Measurements from ENCODE around the gene UHMK1.
"Not testable (repeated sequence)": the region's sequence is repeated elsewhere in the genome, so short reads cannot be mapped to it uniquely, and the experiment has no call there.

UHMK1 gene

DNA sequence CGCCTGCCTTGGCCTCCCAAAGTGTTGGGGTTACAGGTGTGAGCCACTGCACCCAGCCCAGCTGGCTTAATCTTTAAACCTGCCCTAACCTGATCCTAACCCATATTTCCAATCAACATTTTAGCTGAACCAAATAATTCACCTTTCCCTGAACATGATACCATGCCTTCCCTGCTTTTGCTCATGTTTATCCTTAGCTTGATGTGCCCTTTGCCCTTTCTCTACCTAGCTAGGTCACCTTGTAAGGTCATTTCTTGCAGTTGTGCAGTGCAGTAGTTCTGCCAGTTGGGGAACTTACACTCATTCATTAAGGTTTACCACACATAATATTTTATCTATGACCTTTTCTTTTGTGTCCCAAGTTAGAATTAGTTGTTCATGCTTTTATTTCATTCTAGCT, 69.3 kb downstream of the UHMK1 start:
- Histone ChIP-seq H3K9me3 (ENCODE audit: control insufficient read depth, insufficient read depth, low read length) (no peaks in the 10 kb centered on the region), H3K36me3 (ENCODE audit: insufficient read depth, low read length) (no peaks in the 10 kb centered on the region; the same call in 1 of the 2 replicates), H3K4me1 (ENCODE audit: insufficient read depth, low read length) (no peaks in the 10 kb centered on the region), H3K9ac (ENCODE audit: low read depth, low read length) (no peak overlapping the region)

GRCh38 chr1:162568802-162569201, 71.2 kb downstream of the UHMK1 start:
- H3K9ac ChIP-seq (ENCODE audit: low read depth, low read length), result no peak overlapping the region
- H3K4me1 ChIP-seq (ENCODE audit: insufficient read depth, low read length), result no peaks in the 10 kb centered on the region
- H3K36me3 ChIP-seq (ENCODE audit: insufficient read depth, low read length), result no peaks in the 10 kb centered on the region; the same call in 1 of the 2 replicates
- no peaks in the 10 kb centered on the region for H3K9me3 ChIP-seq (ENCODE audit: control insufficient read depth, insufficient read depth, low read length)

DNA sequence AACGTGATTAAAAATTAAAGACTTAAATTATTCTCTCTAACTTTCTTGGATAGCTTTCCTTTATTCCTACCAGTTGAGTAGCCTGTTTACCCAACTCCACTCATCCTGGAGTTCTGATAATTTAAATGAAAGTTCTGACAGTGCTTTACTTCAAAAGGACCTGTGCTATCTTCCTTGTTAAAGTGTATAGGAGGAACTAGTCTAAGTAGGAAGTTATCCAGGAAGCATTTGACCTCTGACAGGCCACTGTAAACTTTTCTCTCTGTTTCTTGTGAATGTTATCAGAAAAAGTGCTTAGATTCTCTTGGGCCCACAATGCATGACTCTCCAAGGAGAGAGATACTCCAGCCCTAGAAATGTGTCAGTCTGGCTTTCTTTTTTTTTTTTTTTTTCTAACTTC, 73.1 kb downstream of the UHMK1 start:
- H3K36me3 ChIP-seq (ENCODE audit: insufficient read depth, low read length), result no peaks in the 10 kb centered on the region; the same call in 1 of the 2 replicates
- no peaks in the 10 kb centered on the region for H3K9me3 ChIP-seq (ENCODE audit: control insufficient read depth, insufficient read depth, low read length)

DNA sequence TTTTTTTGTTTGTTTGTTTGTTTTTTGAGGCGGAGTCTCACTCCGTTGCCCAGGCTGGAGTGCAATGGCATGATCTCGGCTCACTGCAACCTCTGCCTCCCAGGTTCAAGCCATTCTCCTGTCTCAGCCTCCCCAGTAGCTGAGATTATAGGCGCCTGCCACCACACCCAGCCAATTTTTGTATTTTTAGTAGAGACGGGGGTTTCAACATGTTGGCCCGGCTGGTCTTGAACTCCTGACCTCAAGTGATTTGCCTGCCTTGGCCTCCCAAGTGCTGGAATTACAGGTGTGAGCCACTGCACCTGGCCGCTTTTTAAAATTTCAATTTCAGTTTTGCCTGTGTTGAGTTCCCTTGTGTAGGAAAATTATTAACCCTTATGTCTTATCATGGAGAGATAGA, 73.5 kb downstream of the UHMK1 start:
- not testable (repeated sequence) for H3K9me3 ChIP-seq (ENCODE audit: control insufficient read depth, insufficient read depth, low read length); H3K4me1 ChIP-seq (ENCODE audit: insufficient read depth, low read length); H3K9ac ChIP-seq (ENCODE audit: low read depth, low read length); H3K36me3 ChIP-seq (ENCODE audit: insufficient read depth, low read length)

More for the DNA sequence above, 73.1 kb downstream of the UHMK1 start:
- H3K9ac ChIP-seq (ENCODE audit: low read depth, low read length), result no peak overlapping the region
- H3K4me1 ChIP-seq (ENCODE audit: insufficient read depth, low read length), result no peaks in the 10 kb centered on the region

DNA sequence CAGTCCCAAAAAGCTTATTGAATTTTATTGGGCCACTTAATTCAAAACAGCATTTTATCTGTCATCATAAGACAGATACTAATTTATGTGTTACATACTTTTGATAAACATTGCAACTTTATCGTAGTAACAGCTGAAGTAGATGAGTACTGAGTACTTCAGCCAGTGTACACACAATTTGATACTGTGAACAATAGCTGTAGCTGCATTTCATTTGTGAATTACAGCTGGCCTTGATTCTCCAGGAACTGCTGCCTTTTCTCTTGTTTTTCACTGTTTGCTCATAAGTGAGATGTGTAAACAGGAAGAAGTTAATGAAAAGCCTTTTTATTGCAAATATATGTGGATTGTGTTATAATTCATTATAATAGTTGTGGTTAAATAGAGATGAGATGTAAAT, 74.1 kb downstream of the UHMK1 start:
- Histone ChIP-seq H3K9me3 (ENCODE audit: control insufficient read depth, insufficient read depth, low read length) (no peaks in the 10 kb centered on the region), H3K4me1 (ENCODE audit: insufficient read depth, low read length) (no peaks in the 10 kb centered on the region), H3K9ac (ENCODE audit: low read depth, low read length) (no peak overlapping the region), H3K36me3 (ENCODE audit: insufficient read depth, low read length) (no peaks in the 10 kb centered on the region; the same call in 1 of the 2 replicates)

- no peaks in the 10 kb centered on the region for H3K4me1 ChIP-seq (ENCODE audit: insufficient read depth, low read length)
- no peaks in the 10 kb centered on the region for H3K36me3 ChIP-seq (ENCODE audit: insufficient read depth, low read length)
- no peak overlapping the region for H3K9ac ChIP-seq (ENCODE audit: low read depth, low read length)
- H3K9me3 ChIP-seq (ENCODE audit: control insufficient read depth, insufficient read depth, low read length), result no peaks in the 10 kb centered on the region
Observed at GRCh38 chr1:162573136-162573535, 75.5 kb downstream of the UHMK1 start.

DNA sequence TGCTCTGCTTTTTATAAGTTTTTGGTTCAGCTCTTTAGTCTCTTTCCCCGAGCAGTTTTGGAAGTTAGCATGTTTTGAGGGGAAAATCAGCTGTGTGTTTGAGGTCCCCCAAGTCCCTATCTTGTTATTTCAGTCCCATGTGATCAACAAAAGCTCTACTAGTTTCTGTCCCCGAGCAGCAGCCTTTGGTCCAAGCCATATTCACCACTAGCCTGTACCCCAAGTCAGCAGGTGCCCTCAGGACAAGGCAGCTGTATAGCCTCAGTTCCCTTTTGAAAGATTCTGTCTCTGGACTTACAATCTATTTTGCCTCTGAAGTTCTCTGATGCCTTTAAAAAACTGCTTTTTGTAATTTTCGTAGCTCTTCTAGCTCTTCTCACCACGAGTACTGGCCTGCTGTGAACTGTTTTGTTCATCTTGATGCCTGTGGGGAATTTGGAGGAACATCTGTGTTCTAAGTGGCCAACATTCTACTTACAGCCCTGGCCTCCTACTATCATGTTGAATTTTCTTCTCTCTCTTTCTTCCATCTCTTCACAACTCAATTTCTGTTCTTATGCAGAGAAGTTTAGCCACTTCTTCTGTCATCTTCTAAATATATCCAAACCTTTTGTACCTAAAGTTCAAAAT, 80.6 kb downstream of the UHMK1 start:
- Histone ChIP-seq H3K9ac (ENCODE audit: low read depth, low read length) (no peak overlapping the region), H3K36me3 (ENCODE audit: insufficient read depth, low read length) (no peaks in the 10 kb centered on the region), H3K4me1 (ENCODE audit: insufficient read depth, low read length) (no peaks in the 10 kb centered on the region), H3K9me3 (ENCODE audit: control insufficient read depth, insufficient read depth, low read length) (no peaks in the 10 kb centered on the region)

DNA sequence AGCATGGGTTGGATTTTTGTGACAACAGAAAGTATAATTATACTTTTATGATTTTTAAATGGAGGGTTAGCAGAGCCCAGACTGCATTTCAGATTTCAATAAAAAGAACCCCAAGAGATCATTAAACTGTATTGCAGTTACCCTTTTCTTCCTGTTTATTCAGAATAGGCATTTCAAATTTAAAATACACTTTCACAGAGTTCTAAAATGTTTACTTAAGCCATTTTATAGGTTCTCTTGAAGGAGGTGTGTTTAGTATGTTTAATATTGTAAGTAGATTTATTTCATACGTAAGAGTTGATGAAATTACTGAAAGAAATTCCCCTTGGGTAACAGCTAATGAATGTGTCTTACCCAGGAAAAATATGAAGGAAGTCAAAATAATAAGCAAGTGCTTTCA, 81.3 kb downstream of the UHMK1 start:
- Histone ChIP-seq H3K36me3 (ENCODE audit: insufficient read depth, low read length) (peaks cover 3% of the 10 kb centered on the region; the same call in 1 of the 2 replicates), H3K9ac (ENCODE audit: low read depth, low read length) (no peak overlapping the region), H3K4me1 (ENCODE audit: insufficient read depth, low read length) (no peaks in the 10 kb centered on the region), H3K9me3 (ENCODE audit: control insufficient read depth, insufficient read depth, low read length) (no peaks in the 10 kb centered on the region)

Data from ES-I3 (cell line).